Motor neuron (in vitro differentiated cells): ENCODE measurements around the gene PRKCZ. TPM values are rescaled to one million over a fixed set of nuclear protein-coding genes. Genes with fewer than 3 reads are reported as not detected.

Experiments used
- ATAC-seq, 8 experiments: fragments of 200-7000 bp; cut with Tn5 transposase; replicated peaks in 6 of 8; 2 replicates each; pipeline ENCODE4 v1.8.0; 2021; ENCODE audit warnings: mild to moderate bottlenecking in 8 of 8, moderate library complexity in 8 of 8
- H3K27ac ChIP-seq, 2 donors: fragments of 250-450 bp; sonication (Bioruptor Pico); 2 replicates each; pipeline ENCODE4 v1.9.0; 2021; ENCODE audit warnings: antibody characterized with exemption in 2 of 2, mild to moderate bottlenecking in 2 of 2, moderate library complexity in 1 of 2
- H3K4me1 ChIP-seq, 2 donors: fragments of 250-450 bp; sonication (Bioruptor Pico); replicated peaks in 1 of 2; 2 replicates each; pipeline ENCODE4 v1.6.1; 2021; ENCODE audit warnings: antibody characterized with exemption in 2 of 2, mild to moderate bottlenecking in 2 of 2, moderate library complexity in 1 of 2
- H3K4me3 ChIP-seq, 5 donors: fragments of 250-450 bp; sonication (Bioruptor Pico); 2 replicates each; pipeline ENCODE4 v1.9.0; 2021; ENCODE audit warnings: antibody characterized with exemption in 5 of 5, mild to moderate bottlenecking in 5 of 5, moderate library complexity in 4 of 5
- WGBS, 10 experiments: fragments of 450-650 bp; shearing (Covaris generic); methylation state at CpG; one replicate each; pipeline ENCODE4 v1.0.0; 2022; 5-methylcytosine and 5-hydroxymethylcytosine counted together
- in situ Hi-C, 9 experiments: fragments of 400-800 bp; cut with MboI; loops; one replicate each; pipeline ENCODE4 v1.15.0; 2021; ENCODE audit warnings: low sequenced_read_pairs in 9 of 9, low pct_unique_long_range_greater_than_20kb in 2 of 9; ENCODE audit not compliant: unreplicated experiment in 9 of 9
- total RNA-seq, 8 experiments: library from RNA; unstranded; fragments of 300-600 nt; gene quantifications; 2 replicates each; pipeline versions ENCODE4 v1.2.3 to v1.2.4, GENCODE V29; 2022

The PRKCZ gene
- total RNA-seq, 8 experiments from 2014 or later: 1.1 to 39.0 (median 23.6) TPM

- ATAC-seq: peak in 1 of 8 experiments; percentile 6
- Histone ChIP-seq H3K4me1 (no peaks in the 10 kb centered on the region), H3K4me3 (no peak overlapping the region), H3K27ac (no peak overlapping the region)
- WGBS, 10 experiments: 58 to 86% (median 78%) methylated on average over 1 to 22 of the region's 26 CpGs; no CpG with 5 or more reads in 6 of the 10 experiments
- in situ Hi-C loops: no loop called here
Measured at GRCh38 chr1:2028870-2029560, 21.2 kb upstream of the PRKCZ start.

- ATAC-seq: no peak
- 89 to 94% methylated on average over 8 to 9 of the region's 15 CpGs; no CpG with 5 or more reads in 8 of the 10 experiments for WGBS, 10 experiments
- Histone ChIP-seq H3K4me1 (no peaks in the 10 kb centered on the region), H3K4me3 (no peak overlapping the region), H3K27ac (no peak overlapping the region)
- in situ Hi-C loops: no loop called here
Measured at GRCh38 chr1:2029561-2029960, 20.6 kb upstream of the PRKCZ start.

GRCh38 chr1:2030076-2030871, 19.9 kb upstream of the PRKCZ start:
- in situ Hi-C loops: no loop called here

GRCh38 chr1:2031546-2032540, 18.4 kb upstream of the PRKCZ start:
- in situ Hi-C loops: no loop called here
- H3K4me3 ChIP-seq: no peak overlapping the region
- ATAC-seq: peak in 5 of 8 experiments; percentile 60 to 79 (median 69)
- H3K27ac ChIP-seq: no peak overlapping the region
- no peaks in the 10 kb centered on the region for H3K4me1 ChIP-seq
- 10 to 85% (median 83%) methylated on average over 2 to 9 of the region's 33 CpGs; no CpG with 5 or more reads in 5 of the 10 experiments for WGBS, 10 experiments

More at GRCh38 chr1:2030076-2030871, 19.9 kb upstream of the PRKCZ start:
- Histone ChIP-seq H3K27ac (no peak overlapping the region), H3K4me1 (no peaks in the 10 kb centered on the region), H3K4me3 (no peak overlapping the region)
- no peak for ATAC-seq
- WGBS, 10 experiments: 55 to 87% (median 85%) methylated on average over 3 to 16 of the region's 42 CpGs; no CpG with 5 or more reads in 4 of the 10 experiments

- 61 to 75% methylated on average over 4 to 13 of the region's 14 CpGs; no CpG with 5 or more reads in 8 of the 10 experiments for WGBS, 10 experiments
- in situ Hi-C loops: no loop called here
- no peak overlapping the region for H3K27ac ChIP-seq
- ATAC-seq: peak in 2 of 8 experiments; percentile 1 to 2
- H3K4me1 ChIP-seq: no peaks in the 10 kb centered on the region
- H3K4me3 ChIP-seq: no peak overlapping the region
Measured at GRCh38 chr1:2032737-2033136, 17.5 kb upstream of the PRKCZ start.

- no peak for ATAC-seq
- in situ Hi-C loops: no loop called here
Measured at GRCh38 chr1:2033165-2033564, 17.0 kb upstream of the PRKCZ start.

GRCh38 chr1:2036287-2036686, 13.9 kb upstream of the PRKCZ start:
- in situ Hi-C loops: no loop called here
- 17 to 83% (median 72%) methylated on average over 1 to 9 of the region's 15 CpGs; no CpG with 5 or more reads in 3 of the 10 experiments for WGBS, 10 experiments
- Histone ChIP-seq H3K4me1 (no peaks in the 10 kb centered on the region), H3K4me3 (no peak overlapping the region), H3K27ac (no peak overlapping the region)
- no peak for ATAC-seq

More at GRCh38 chr1:2033165-2033564, 17.0 kb upstream of the PRKCZ start:
- H3K27ac ChIP-seq: no peak overlapping the region
- WGBS, 10 experiments: 60 to 100% (median 74%) methylated on average over 1 to 7 of the region's 13 CpGs; no CpG with 5 or more reads in 6 of the 10 experiments
- H3K4me3 ChIP-seq: no peak overlapping the region
- no peaks in the 10 kb centered on the region for H3K4me1 ChIP-seq

GRCh38 chr1:2037314-2037979, 12.8 kb upstream of the PRKCZ start:
- Histone ChIP-seq H3K4me1 (no peaks in the 10 kb centered on the region), H3K4me3 (no peak overlapping the region), H3K27ac (no peak overlapping the region)
- in situ Hi-C loops: no loop called here
- 41 to 100% (median 77%) methylated on average over 1 to 15 of the region's 18 CpGs; no CpG with 5 or more reads in 4 of the 10 experiments for WGBS, 10 experiments
- ATAC-seq: no peak

- no peaks in the 10 kb centered on the region for H3K4me1 ChIP-seq
Measured at GRCh38 chr1:2038229-2038628, 12.0 kb upstream of the PRKCZ start.

GRCh38 chr1:2039251-2039650, 11.0 kb upstream of the PRKCZ start:
- Histone ChIP-seq H3K27ac (no peak overlapping the region), H3K4me1 (no peaks in the 10 kb centered on the region), H3K4me3 (no peak overlapping the region)
- in situ Hi-C loops: no loop called here
- 40 to 100% (median 73%) methylated on average over 1 to 8 of the region's 8 CpGs; no CpG with 5 or more reads in 2 of the 10 experiments for WGBS, 10 experiments
- ATAC-seq: no peak

More at GRCh38 chr1:2038229-2038628, 12.0 kb upstream of the PRKCZ start:
- in situ Hi-C loops: no loop called here
- no peak for ATAC-seq
- Histone ChIP-seq H3K27ac (no peak overlapping the region), H3K4me3 (no peak overlapping the region)
- WGBS, 10 experiments: 37 to 94% (median 78%) methylated on average over 2 to 8 of the region's 8 CpGs; no CpG with 5 or more reads in 4 of the 10 experiments

- 0 to 90% (median 74%) methylated on average over 1 to 6 of the region's 15 CpGs; no CpG with 5 or more reads in 5 of the 10 experiments for WGBS, 10 experiments
- in situ Hi-C loops: loop anchor here in 1 of 9 experiments (10.0 kb wide), 1 partner anchor 77 kb away; no protein-coding TSS in a partner anchor
- ATAC-seq: no peak
Measured at GRCh38 chr1:2041305-2041704, 8.9 kb upstream of the PRKCZ start.

GRCh38 chr1:2041887-2042286, 8.3 kb upstream of the PRKCZ start:
- ATAC-seq: no peak
- Histone ChIP-seq H3K4me1 (peaks cover 0 to 7% of the 10 kb centered on the region in 2 donors), H3K4me3 (no peak overlapping the region), H3K27ac (no peak overlapping the region)
- in situ Hi-C loops: loop anchor here in 1 of 9 experiments (10.0 kb wide), 1 partner anchor 77 kb away; no protein-coding TSS in a partner anchor
- 0 to 100% (median 74%) methylated on average over 1 to 4 of the region's 4 CpGs; no CpG with 5 or more reads in 7 of the 10 experiments for WGBS, 10 experiments

More at GRCh38 chr1:2041305-2041704, 8.9 kb upstream of the PRKCZ start:
- Histone ChIP-seq H3K4me1 (peaks cover 0 to 7% of the 10 kb centered on the region in 2 donors), H3K27ac (no peak overlapping the region), H3K4me3 (no peak overlapping the region)
